Neuronal stem cell (in vitro differentiated cells): ENCODE results near the gene HOXA3.

Experiments used
- DNase-seq: peaks from one replicate; pipeline ENCODE4 v3.0.0-alpha.2; 2013; ENCODE audit warnings: low spot score
- H2AFZ ChIP-seq: one replicate; pipeline ENCODE4 v1.6.1; 2013; ENCODE audit warnings: mild to moderate bottlenecking, low read length, inconsistent platforms
- H2AK5ac ChIP-seq: 2 replicates; pipeline ENCODE4 v1.6.1; 2013; ENCODE audit warnings: low read depth, mild to moderate bottlenecking, inconsistent platforms, low read length, moderate library complexity, mixed read lengths
- H2BK120ac ChIP-seq: 2 replicates; pipeline ENCODE4 v1.6.1; 2013; ENCODE audit warnings: low read depth, mild to moderate bottlenecking, inconsistent platforms, low read length, moderate library complexity, mixed read lengths
- H2BK12ac ChIP-seq: one replicate; pipeline ENCODE4 v1.6.1; 2013; ENCODE audit warnings: low read length, inconsistent platforms
- H2BK15ac ChIP-seq: 2 replicates; pipeline ENCODE4 v1.6.1; 2013; ENCODE audit warnings: mild to moderate bottlenecking, low read length, inconsistent platforms, mixed read lengths
- H2BK5ac ChIP-seq: one replicate; pipeline ENCODE4 v1.6.1; 2013; ENCODE audit warnings: inconsistent platforms, mild to moderate bottlenecking, low read length, moderate library complexity
- H3K14ac ChIP-seq: one replicate; pipeline ENCODE4 v1.6.1; 2013; ENCODE audit warnings: low read length, inconsistent platforms
- H3K18ac ChIP-seq: 2 replicates; pipeline ENCODE4 v1.6.1; 2013; ENCODE audit warnings: low read length, inconsistent platforms
- H3K23ac ChIP-seq: 2 replicates; pipeline ENCODE4 v1.6.1; 2013; ENCODE audit warnings: low read depth, mild to moderate bottlenecking, mixed read lengths, low read length, inconsistent platforms; ENCODE audit not compliant: poor library complexity
- H3K27ac ChIP-seq: replicated peaks from 3 replicates; pipeline ENCODE4 v1.5.1; 2013; ENCODE audit warnings: low read length, inconsistent platforms
- H3K27me3 ChIP-seq, 3 experiments: 2 replicates each; pipeline ENCODE4 v1.6.1; 2013; ENCODE audit warnings: low read length in 3 of 3, mild to moderate bottlenecking in 2 of 3, inconsistent platforms in 1 of 3, low read depth in 1 of 3, mixed read lengths in 1 of 3, moderate library complexity in 1 of 3; ENCODE audit not compliant: control insufficient read depth in 3 of 3, insufficient read depth in 3 of 3
- H3K36me3 ChIP-seq, 2 donors: replicated peaks in 1 of 2; 2 replicates each; pipeline ENCODE4 v1.6.1; 2013; ENCODE audit warnings: low read length in 2 of 2; ENCODE audit not compliant: control insufficient read depth in 2 of 2, insufficient read depth in 2 of 2
- H3K4ac ChIP-seq: 2 replicates; pipeline ENCODE4 v1.6.1; 2013; ENCODE audit warnings: inconsistent platforms, mild to moderate bottlenecking, low read length, moderate library complexity
- H3K4me1 ChIP-seq, 2 donors: 1 replicate in 1 of 2; 2 replicates in 1 of 2; pipeline ENCODE4 v1.6.1; 2013; ENCODE audit warnings: low read length in 2 of 2, low read depth in 1 of 2; ENCODE audit not compliant: control insufficient read depth in 2 of 2, insufficient read depth in 1 of 2
- H3K4me2 ChIP-seq: one replicate; pipeline ENCODE4 v1.6.1; 2013; ENCODE audit warnings: mild to moderate bottlenecking, low read length, inconsistent platforms; ENCODE audit not compliant: insufficient read depth, poor library complexity, severe bottlenecking
- H3K4me3 ChIP-seq, 2 donors: 2 replicates each; pipeline ENCODE4 v1.5.1; 2013; ENCODE audit warnings: low read length in 2 of 2, mild to moderate bottlenecking in 2 of 2, inconsistent platforms in 1 of 2, moderate library complexity in 1 of 2
- H3K79me1 ChIP-seq: one replicate; pipeline ENCODE4 v1.6.1; 2013; ENCODE audit warnings: low read depth, mild to moderate bottlenecking, inconsistent platforms, low read length, moderate library complexity
- H3K9ac ChIP-seq: one replicate; pipeline ENCODE4 v1.6.1; 2013; ENCODE audit warnings: mild to moderate bottlenecking, low read depth, low read length, inconsistent platforms; ENCODE audit not compliant: poor library complexity
- H3K9me3 ChIP-seq, 2 donors: replicated peaks in 1 of 2; 2 replicates each; pipeline versions ENCODE3 to v1.6.1; 2013; ENCODE audit warnings: low read length in 2 of 2, mild to moderate bottlenecking in 2 of 2, inconsistent platforms in 1 of 2, low read depth in 1 of 2, mixed read lengths in 1 of 2, moderate library complexity in 1 of 2; ENCODE audit not compliant: control insufficient read depth in 2 of 2, insufficient read depth in 1 of 2
- H4K8ac ChIP-seq: one replicate; pipeline ENCODE4 v1.6.1; 2013; ENCODE audit warnings: low read depth, mild to moderate bottlenecking, inconsistent platforms, low read length, moderate library complexity
- H4K91ac ChIP-seq: one replicate; pipeline ENCODE4 v1.6.1; 2013; ENCODE audit warnings: low read length, low read depth, mild to moderate bottlenecking, inconsistent platforms; ENCODE audit not compliant: poor library complexity
- WGBS, 2 donors: extraction: QIAGEN DNeasy Blood & Tissue Kit; methylation state at CpG; one replicate each; pipeline ENCODE4 v1.1.7; 2013; ENCODE audit warnings: missing lambda C conversion rate in 2 of 2, mixed read lengths in 1 of 2; ENCODE audit not compliant: insufficient read length in 2 of 2, insufficient replicate concordance in 1 of 2; ENCODE audit errors: extremely low coverage in 2 of 2; 5-methylcytosine and 5-hydroxymethylcytosine counted together

Gene HOXA3

DNA sequence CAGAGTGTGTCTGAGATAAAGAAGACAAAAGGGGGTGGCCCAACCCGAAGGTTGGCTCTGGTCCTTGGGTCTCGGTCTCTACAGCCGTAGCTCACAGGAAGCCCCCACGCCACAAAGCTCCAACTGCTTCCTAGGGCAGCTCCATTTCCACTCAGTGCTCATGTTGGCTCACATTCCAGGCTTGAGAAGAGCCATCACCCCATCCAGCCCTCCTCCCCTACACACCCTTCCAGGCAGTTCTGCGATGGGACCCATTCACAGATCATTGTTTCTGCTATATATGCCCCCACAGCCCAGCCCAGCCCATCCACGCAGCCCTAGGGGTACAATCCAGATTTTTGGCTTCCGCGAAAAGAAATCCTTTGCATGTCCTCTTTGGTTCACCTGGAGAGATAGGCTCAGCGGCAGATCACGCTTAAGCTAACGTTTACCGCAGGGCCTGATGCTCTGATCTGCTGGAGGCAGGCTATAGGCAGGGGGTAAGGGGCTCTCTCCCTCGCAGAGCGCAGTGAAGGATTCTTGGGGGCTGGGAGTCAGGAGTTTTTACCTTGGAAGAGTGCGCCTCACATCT, 38.9 kb upstream of the HOXA3 start:
- H3K36me3 ChIP-seq: no peaks in the 10 kb centered on the region
- H3K27me3 ChIP-seq: peaks cover 64 to 100% (median 90%) of the 10 kb centered on the region in 3 experiments
- no peak overlapping the region for H3K23ac ChIP-seq
- H2AK5ac ChIP-seq: no peak overlapping the region
- no peak overlapping the region for H2BK15ac ChIP-seq
- no peak overlapping the region for H3K27ac ChIP-seq
- no peak overlapping the region for H3K18ac ChIP-seq
- H4K91ac ChIP-seq: no peak overlapping the region
- no peak overlapping the region for H3K9ac ChIP-seq
- no peaks in the 10 kb centered on the region for H3K79me1 ChIP-seq
- H3K4me1 ChIP-seq: no peaks in the 10 kb centered on the region
- H4K8ac ChIP-seq: no peak overlapping the region
- H2BK120ac ChIP-seq: no peak overlapping the region
- peak overlapping the region; percentile 83 for H2AFZ ChIP-seq
- H3K4me2 ChIP-seq: no peak overlapping the region
- H3K14ac ChIP-seq: no peak overlapping the region
- no peak overlapping the region for H3K4me3 ChIP-seq
- H2BK12ac ChIP-seq: no peak overlapping the region
- no peak for DNase-seq
- WGBS, 2 donors: no CpG with 5 or more reads among the region's 15 CpGs
- no peak overlapping the region for H3K4ac ChIP-seq
- no peak overlapping the region for H2BK5ac ChIP-seq
- peaks cover 2% of the 10 kb centered on the region in 2 donors for H3K9me3 ChIP-seq

DNA sequence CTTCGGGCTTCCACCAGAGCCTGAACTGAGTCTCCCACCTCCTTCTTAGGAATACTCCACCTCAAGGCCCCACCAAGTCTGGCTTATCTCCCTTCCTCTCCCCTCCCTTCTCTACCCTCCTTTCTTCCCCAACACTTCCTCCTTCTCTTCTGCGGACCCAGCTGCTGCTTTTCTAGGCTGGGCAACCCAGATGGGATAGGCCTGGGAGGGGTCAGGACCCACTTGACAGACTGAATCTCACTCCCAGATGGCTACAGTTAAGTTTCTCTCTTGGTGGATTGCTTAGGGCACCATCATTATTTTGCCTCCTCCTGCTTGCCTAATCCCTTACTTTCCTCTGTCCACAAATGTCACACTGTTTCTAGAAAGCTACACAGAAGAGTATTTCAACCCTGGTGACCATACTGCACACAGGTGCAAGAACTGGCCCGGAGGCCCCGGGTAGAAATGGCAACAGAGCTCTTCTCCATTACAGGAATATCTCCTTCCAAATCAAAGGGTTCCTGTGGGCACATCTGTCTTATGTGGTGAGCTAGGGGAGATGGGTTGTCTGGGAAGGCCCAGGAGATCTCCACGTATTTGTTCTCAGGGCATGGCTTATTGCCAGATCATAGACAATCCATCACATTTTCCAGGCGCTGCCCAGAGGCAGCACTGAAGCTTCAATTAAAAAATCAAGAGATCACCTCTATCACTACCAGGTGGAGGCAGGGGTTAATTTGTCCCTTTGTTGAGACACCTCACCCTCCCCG, 37.8 kb upstream of the HOXA3 start:
- Histone ChIP-seq H3K79me1 (no peaks in the 10 kb centered on the region), H3K9me3 (peaks cover 2% of the 10 kb centered on the region in 2 donors), H3K4me1 (no peaks in the 10 kb centered on the region), H3K9ac (no peak overlapping the region), H2AFZ (no peak overlapping the region), H2BK120ac (no peak overlapping the region), H2BK15ac (no peak overlapping the region), H3K23ac (no peak overlapping the region), H3K27ac (no peak overlapping the region), H3K4ac (no peak overlapping the region), H3K36me3 (no peaks in the 10 kb centered on the region), H4K91ac (no peak overlapping the region), H3K4me2 (no peak overlapping the region), H2BK5ac (no peak overlapping the region), H3K27me3 (peaks cover 74 to 100% (median 95%) of the 10 kb centered on the region in 3 experiments), H3K18ac (no peak overlapping the region), H2AK5ac (no peak overlapping the region), H2BK12ac (no peak overlapping the region), H3K4me3 (no peak overlapping the region), H3K14ac (no peak overlapping the region), H4K8ac (no peak overlapping the region)
- no peak for DNase-seq
- WGBS, 2 donors: no CpG with 5 or more reads among the region's 7 CpGs

DNA sequence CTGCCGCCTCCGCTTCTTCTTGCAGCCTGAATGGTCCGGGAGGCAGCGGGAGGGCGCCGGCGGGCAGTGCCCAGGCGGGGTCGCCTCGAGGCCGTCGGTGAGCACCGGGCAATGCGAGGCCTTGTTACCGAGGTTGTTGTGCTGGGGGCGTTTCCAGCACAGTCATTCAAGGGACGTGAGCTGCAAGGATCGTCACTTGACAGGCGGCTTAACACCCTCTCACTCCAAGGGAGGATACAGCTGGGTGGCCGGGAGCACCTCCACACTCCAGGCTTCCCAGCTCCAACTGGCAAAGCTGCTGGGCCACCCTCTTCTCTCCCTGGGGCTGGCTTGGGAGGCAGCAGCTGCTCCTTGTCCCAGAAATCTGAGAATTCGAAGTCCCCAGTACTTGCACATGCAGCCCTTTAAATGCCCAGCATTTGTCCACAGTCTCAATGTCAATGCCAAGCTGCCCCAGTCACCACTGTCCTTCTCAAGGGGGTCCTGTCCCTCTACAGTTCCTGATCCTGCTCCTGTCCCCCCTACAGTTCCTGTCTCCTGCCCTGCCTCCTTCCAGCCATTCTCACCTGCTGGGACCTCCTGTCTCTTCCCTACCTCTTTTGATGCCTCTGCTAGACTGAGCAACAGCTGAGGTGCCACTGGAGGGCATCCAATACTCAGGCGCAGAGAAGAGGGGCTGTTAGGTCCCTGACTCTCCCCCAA, 37.1 kb upstream of the HOXA3 start:
- Histone ChIP-seq H2AK5ac (no peak overlapping the region), H3K14ac (no peak overlapping the region), H3K79me1 (no peaks in the 10 kb centered on the region), H3K27me3 (peaks cover 81 to 100% (median 95%) of the 10 kb centered on the region in 3 experiments), H4K91ac (no peak overlapping the region), H3K4me2 (no peak overlapping the region), H3K27ac (no peak overlapping the region), H3K18ac (no peak overlapping the region), H3K4me1 (no peaks in the 10 kb centered on the region), H2BK5ac (no peak overlapping the region), H4K8ac (no peak overlapping the region), H3K4ac (no peak overlapping the region), H3K36me3 (no peaks in the 10 kb centered on the region), H2BK15ac (no peak overlapping the region), H3K9me3 (peaks cover 2 to 6% of the 10 kb centered on the region in 2 donors), H3K9ac (no peak overlapping the region), H2BK12ac (no peak overlapping the region), H2AFZ (peak overlapping the region; percentile 80), H3K23ac (no peak overlapping the region), H2BK120ac (no peak overlapping the region), H3K4me3 (no peak overlapping the region)
- DNase-seq: no peak
- no CpG with 5 or more reads among the region's 22 CpGs for WGBS, 2 donors
